Coronary artery (tissue), 2 donors: ENCODE measurements around the gene NFIX.
A peak's percentile ranks its signal among the peaks of the same experiment; 100 is the strongest.

Experiments used
- DNase-seq: peaks from one replicate; pipeline ENCODE4 v3.0.0-alpha.2; 2017; ENCODE audit warnings: low spot score
- H3K27ac ChIP-seq, 2 donors: fragments of 200-600 bp; sonication (generic); one replicate each; pipeline ENCODE4 v1.5.1; 2016 to 2019
- H3K4me3 ChIP-seq: fragments of 200-600 bp; sonication (generic); 2 replicates; pipeline ENCODE4 v1.5.1; 2016; ENCODE audit warnings: mild to moderate bottlenecking, moderate library complexity
- TF ChIP-seq, protein P1 (sequence below): fragments of 200-600 bp; sonication (generic); IDR thresholded peaks from one replicate; pipeline ENCODE4 v1.5.1; 2019; ENCODE audit warnings: antibody characterized with exemption

Gene NFIX

DNA sequence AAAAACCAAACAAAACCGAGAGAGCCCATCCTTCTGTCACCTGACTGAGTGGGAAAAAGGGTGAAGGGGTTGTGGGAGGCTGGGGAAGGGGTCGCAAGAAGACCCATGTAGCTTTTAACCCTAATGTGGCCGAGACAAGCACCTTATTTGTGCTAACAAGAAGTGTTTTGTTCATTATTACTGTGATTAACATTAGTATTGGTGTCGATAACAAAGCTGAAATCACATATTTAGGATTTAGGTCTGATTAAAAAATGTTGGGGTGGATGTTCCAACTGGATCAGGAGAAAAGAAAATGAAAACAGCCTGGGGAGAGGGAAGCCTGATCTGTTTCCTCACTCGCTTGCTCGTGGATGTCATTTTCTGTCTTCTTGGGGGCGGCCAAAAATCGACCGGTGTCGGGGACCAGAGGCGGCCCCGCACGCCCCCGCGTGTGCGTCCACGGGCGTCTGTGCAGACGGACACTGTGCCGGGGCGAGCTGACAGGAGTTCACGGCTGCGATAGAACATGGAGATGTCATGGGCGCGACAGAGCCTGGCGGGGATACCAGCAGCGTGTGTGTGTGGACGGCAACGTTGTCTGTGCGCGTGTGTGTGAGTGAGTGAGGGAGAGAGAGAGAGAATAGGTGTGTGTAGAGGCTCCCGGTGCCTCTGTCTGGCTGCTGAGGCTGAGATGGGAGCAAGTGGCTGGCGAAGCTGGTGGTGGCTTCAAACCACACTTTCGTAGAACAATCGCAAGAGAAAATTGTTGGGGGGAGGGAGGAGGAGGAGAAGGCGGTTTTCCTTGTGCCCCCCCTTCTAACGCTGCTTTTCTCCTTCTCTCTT, 29.1 kb downstream of the NFIX start:
- Histone ChIP-seq H3K4me3 (peak overlapping the region; percentile 78), H3K27ac (peak overlapping the region; percentile 90 to 95)
- TF ChIP-seq, protein P1, sequence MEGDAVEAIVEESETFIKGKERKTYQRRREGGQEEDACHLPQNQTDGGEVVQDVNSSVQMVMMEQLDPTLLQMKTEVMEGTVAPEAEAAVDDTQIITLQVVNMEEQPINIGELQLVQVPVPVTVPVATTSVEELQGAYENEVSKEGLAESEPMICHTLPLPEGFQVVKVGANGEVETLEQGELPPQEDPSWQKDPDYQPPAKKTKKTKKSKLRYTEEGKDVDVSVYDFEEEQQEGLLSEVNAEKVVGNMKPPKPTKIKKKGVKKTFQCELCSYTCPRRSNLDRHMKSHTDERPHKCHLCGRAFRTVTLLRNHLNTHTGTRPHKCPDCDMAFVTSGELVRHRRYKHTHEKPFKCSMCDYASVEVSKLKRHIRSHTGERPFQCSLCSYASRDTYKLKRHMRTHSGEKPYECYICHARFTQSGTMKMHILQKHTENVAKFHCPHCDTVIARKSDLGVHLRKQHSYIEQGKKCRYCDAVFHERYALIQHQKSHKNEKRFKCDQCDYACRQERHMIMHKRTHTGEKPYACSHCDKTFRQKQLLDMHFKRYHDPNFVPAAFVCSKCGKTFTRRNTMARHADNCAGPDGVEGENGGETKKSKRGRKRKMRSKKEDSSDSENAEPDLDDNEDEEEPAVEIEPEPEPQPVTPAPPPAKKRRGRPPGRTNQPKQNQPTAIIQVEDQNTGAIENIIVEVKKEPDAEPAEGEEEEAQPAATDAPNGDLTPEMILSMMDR: no peak
- no peak for DNase-seq

DNA sequence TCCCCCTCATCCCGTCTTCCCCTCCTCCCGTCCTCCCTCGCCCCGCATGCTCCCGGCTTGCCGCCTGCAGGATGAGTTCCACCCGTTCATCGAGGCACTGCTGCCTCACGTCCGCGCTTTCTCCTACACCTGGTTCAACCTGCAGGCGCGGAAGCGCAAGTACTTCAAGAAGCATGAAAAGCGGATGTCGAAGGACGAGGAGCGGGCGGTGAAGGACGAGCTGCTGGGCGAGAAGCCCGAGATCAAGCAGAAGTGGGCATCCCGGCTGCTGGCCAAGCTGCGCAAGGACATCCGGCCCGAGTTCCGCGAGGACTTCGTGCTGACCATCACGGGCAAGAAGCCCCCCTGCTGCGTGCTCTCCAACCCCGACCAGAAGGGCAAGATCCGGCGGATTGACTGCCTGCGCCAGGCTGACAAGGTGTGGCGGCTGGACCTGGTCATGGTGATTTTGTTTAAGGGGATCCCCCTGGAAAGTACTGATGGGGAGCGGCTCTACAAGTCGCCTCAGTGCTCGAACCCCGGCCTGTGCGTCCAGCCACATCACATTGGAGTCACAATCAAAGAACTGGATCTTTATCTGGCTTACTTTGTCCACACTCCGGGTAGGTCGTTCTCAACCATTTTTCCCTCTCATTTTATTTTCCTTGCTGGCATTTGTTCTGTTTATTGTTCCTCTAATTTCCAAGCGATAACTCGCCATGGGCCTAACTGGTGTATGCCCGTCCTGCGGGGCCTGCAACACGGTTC, 29.8 kb downstream of the NFIX start:
- DNase-seq: no peak
- TF ChIP-seq, protein P1: no peak
- peak overlapping the region; percentile 78 for H3K4me3 ChIP-seq
- H3K27ac ChIP-seq: peak overlapping the region; percentile 90 to 95

DNA sequence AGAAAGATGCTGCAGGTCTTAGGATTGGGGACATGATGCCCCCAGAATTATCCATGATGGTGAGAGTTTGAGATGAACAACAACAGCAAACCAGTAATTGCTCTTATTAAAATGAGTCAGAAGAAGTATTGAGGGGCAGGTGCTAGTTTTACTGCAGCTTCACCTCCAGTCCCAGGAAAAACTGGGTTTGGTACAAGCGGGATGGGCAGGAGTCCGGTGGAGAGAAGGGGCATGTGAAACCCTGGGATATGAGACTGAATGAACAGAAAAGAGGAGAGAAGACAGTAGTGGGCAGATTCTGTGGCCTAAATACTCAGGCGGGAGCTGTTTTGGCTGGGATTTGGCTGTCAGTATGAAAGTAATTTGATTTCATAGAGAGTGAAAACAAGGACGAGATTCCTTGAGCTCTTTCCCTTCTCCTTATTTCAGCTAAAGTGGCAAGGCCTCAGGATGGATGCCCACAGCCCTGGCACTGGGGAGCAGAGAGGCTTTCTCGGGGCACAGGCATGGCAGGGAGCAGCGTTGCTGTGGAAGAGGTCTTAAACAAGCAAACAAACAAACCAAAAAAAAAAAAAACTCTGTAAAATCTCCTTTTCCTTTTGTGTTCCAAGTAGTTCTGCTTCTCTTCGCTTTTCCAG, 30.7 kb downstream of the NFIX start:
- no peak for DNase-seq
- Histone ChIP-seq H3K4me3 (peak overlapping the region; percentile 78), H3K27ac (peak overlapping the region; percentile 90 to 95)
- TF ChIP-seq, protein P1: no peak

DNA sequence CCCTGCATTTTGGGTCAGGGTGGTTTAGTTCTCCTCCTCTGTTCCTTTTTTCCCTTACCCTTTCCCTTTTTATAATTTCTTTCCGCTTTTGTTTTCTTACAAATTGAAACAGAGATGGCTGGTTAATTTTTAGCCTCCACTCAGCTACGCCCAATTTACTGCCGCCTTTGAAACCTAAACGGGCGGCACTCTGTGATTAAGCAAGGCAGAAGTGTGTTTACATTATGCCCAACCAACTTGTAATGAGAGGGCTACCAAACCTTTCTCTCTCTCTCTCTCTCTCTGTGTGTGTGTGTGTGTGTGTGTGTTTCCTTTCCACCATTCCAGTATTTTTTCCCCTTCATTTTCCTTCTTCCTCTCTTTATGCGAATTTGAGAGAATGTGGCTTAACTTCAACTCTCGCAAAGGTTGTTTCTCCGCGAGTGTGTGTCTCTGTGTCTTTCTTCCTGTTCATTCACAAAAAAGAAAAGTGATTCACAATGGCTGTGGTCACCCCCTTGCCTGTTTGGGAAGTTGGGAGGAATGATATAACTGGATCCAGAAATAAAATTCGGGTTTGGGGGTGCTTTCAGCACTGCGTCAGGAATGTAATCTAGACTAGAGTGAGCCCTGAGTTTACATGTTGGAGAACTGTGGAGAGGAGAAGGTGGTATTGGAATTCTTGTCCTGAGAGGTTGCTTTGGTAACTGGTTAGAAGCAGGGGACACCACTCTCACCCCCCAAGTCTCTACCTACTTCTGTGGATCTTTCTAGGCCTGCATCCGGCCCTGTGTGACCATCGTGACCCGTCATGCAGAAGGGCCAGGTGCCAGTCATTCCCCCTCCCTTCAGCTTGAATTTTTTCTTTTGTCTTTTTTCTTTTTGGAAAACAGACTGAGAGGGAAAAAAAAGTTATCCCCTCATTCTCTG, 31.4 kb downstream of the NFIX start:
- TF ChIP-seq, protein P1: no peak
- DNase-seq: no peak
- Histone ChIP-seq H3K27ac (peak overlapping the region; percentile 90 to 95), H3K4me3 (peak overlapping the region; percentile 78)

DNA sequence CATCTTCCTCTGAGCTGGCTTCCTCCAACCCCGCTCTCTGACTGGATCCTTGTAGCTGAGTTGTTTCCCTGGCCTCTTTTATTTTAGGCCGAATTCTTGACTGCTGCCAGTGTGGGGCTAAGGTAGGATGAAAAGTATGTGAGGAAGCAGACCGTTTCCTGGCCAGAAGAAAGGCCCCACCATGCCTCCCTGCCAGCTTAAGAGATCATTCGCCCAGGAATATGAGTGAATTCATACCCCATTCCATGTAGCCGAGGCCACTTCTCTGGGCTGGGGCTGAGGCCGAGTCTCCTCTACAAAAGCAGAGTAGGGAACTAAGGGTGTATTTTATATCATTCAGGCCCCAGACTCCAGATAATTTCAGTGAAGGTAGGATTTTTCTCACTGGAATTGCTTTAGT, 32.3 kb downstream of the NFIX start:
- TF ChIP-seq, protein P1: no peak
- no peak for DNase-seq
- peak overlapping the region; percentile 78 for H3K4me3 ChIP-seq
- peak overlapping the region; percentile 90 to 95 for H3K27ac ChIP-seq

DNA sequence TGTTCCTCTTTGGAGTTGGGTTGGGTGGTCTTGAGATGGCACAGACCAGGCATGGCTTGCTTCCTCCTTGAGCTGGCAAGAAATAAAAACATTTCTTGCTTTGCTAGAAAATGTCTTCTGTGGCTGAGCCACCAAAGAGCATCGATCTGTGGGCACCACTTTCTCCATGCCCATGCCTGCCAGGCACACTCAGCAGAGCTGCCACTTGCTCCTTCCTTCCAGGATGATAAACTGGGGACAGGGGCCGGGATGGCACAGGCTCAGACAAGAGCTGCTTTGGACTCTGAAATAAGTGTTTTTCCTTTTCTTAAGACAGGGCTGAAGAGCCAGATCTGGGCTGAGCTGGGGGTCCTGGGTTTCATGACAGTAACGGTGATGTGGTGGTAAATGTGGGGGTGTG, 32.8 kb downstream of the NFIX start:
- Histone ChIP-seq H3K27ac (peak overlapping the region; percentile 90 to 95), H3K4me3 (peak overlapping the region; percentile 78)
- DNase-seq: no peak
- TF ChIP-seq, protein P1: no peak
